ENCODE data around the gene DPH1.

The DPH1 gene

GRCh38 chr17:2027528-2028233 lies 2.3 kb upstream of the DPH1 start:
- DNase-seq: no peak

- DNase-seq: no peak
These were observed 1.7 kb upstream of the DPH1 start for GRCh38 chr17:2028234-2028614.

GRCh38 chr17:2028737-2029136 lies 1.2 kb upstream of the DPH1 start:
- DNase-seq: no peak

GRCh38 chr17:2030779-2031163 lies 818 bp downstream of the DPH1 start:
- no peak for DNase-seq

- DNase-seq: no peak
These were observed 3.2 kb downstream of the DPH1 start for GRCh38 chr17:2033153-2033552.

- no peak for DNase-seq
These were observed 4.2 kb downstream of the DPH1 start for GRCh38 chr17:2034157-2034556.

GRCh38 chr17:2034806-2035540 lies 5.0 kb downstream of the DPH1 start:
- DNase-seq: no peak

GRCh38 chr17:2035541-2036488 lies 5.9 kb downstream of the DPH1 start:
- no peak for DNase-seq

GRCh38 chr17:2037155-2037554 lies 7.2 kb downstream of the DPH1 start:
- no peak for DNase-seq

GRCh38 chr17:2040219-2040827 lies 10.4 kb downstream of the DPH1 start:
- DNase-seq: no peak

- DNase-seq: peak in 1 of 2 donors; percentile 31
These were observed 11.1 kb downstream of the DPH1 start for GRCh38 chr17:2040942-2041560.

- peak; percentile 91 to 96 for DNase-seq
These were observed 11.8 kb downstream of the DPH1 start, which contains the start of gene OVCA2 for GRCh38 chr17:2041561-2042389. OVCA2 (plus strand) TSS chr17:2042022; CDS start chr17:2042048, 26 bp downstream.

GRCh38 chr17:2042390-2042847 lies 12.5 kb downstream of the DPH1 start:
- DNase-seq: no peak

- no peak for DNase-seq
These were observed 13.0 kb downstream of the DPH1 start for GRCh38 chr17:2042933-2043332.

- DNase-seq: no peak
These were observed 13.8 kb downstream of the DPH1 start for GRCh38 chr17:2043785-2044184.

- no peak for DNase-seq
These were observed 14.4 kb downstream of the DPH1 start for GRCh38 chr17:2044263-2044894.

- no peak for DNase-seq
These were observed 17.6 kb downstream of the DPH1 start for GRCh38 chr17:2047590-2047989.

GRCh38 chr17:2048805-2049204 lies 18.9 kb downstream of the DPH1 start:
- DNase-seq: no peak

GRCh38 chr17:2049333-2050299 lies 19.7 kb downstream of the DPH1 start:
- DNase-seq: peak; percentile 81 to 87
